T-helper 17 cell (primary cell): Measurements from ENCODE around the gene NBPF3. TPM values are rescaled to one million over a fixed set of nuclear protein-coding genes. Genes with fewer than 3 reads are reported as not detected.
"Not testable (repeated sequence)": the region's sequence is repeated elsewhere in the genome, so short reads cannot be mapped to it uniquely, and the experiment has no call there.

Source experiments
- ATAC-seq: fragments of 150-1000 bp; cut with Tn5 transposase; 2 replicates; pipeline ENCODE4 v1.10.0; 2021; ENCODE audit warnings: mild to moderate bottlenecking, moderate library complexity
- DNase-seq, 3 donors: peaks; one replicate each; pipeline versions ENCODE4 v3.0.0 to v3.0.0-alpha.2; 2020 to 2021
- H3K9me3 ChIP-seq: one replicate; pipeline ENCODE4 v1.7.0; 2013; ENCODE audit warnings: low read length, mild to moderate bottlenecking; ENCODE audit not compliant: control insufficient read depth, poor library complexity, severe bottlenecking
- H3K27ac Mint-ChIP-seq: one replicate; pipeline ENCODE4 v1.8.0; 2022; ENCODE audit warnings: mild to moderate bottlenecking, moderate library complexity, mixed read lengths
- H3K27me3 Mint-ChIP-seq: one replicate; pipeline ENCODE4 v1.8.0; 2022; ENCODE audit warnings: mixed read lengths
- H3K36me3 Mint-ChIP-seq: one replicate; pipeline ENCODE4 v1.8.0; 2022; ENCODE audit warnings: low read depth, mixed read lengths
- H3K4me1 Mint-ChIP-seq: one replicate; pipeline ENCODE4 v1.8.0; 2022; ENCODE audit warnings: mild to moderate bottlenecking, mixed read lengths
- H3K4me3 Mint-ChIP-seq: one replicate; pipeline ENCODE4 v1.8.0; 2022; ENCODE audit warnings: mild to moderate bottlenecking, moderate library complexity, mixed read lengths
- total RNA-seq, 4 donors: library from RNA in 2 of 4; stranded (reverse) in 2 of 4; gene quantifications; one replicate each; pipeline ENCODE4 v1.2.3 and lab custom pipeline; 2022 to 2026

Gene NBPF3
- total RNA-seq, 2 donors from 2014 or later = 11.4 to 15.6 TPM

GRCh38 chr1:21451212-21451611, 11.3 kb downstream of the NBPF3 start:
- DNase-seq = no peak
- peak overlapping the region; percentile 3 for H3K27ac Mint-ChIP-seq

DNA sequence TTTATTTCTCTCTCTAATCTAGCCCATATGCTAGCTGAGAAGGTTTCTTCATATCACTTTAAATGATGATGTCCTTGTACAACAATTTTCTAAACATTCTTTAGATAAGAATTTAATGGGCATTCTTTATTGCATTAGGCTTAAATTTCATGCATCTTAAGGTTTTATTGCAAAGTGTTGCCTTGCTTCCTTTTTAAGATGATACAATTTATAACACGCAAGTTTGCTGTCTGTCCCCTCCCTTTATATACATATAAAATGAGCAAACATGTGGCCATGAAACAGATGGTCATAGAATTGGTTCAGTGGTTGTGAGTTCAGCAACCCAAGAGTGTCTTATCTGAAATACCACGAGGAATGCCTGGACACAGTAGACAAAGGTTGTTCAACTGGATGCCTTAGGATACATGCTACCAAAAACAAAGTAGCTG, 12.1 kb downstream of the NBPF3 start:
- no peaks in the 10 kb centered on the region for H3K9me3 ChIP-seq
- Mint-ChIP-seq H3K27ac (no peak overlapping the region), H3K4me1 (peaks cover 26% of the 10 kb centered on the region), H3K27me3 (no peaks in the 10 kb centered on the region), H3K4me3 (no peak overlapping the region), H3K36me3 (peaks cover 8% of the 10 kb centered on the region)
- DNase-seq (no peak), ATAC-seq (no peak)

More at GRCh38 chr1:21451212-21451611, 11.3 kb downstream of the NBPF3 start:
- peaks cover 11% of the 10 kb centered on the region for H3K36me3 Mint-ChIP-seq
- no peak for ATAC-seq
- H3K4me1 Mint-ChIP-seq = peaks cover 31% of the 10 kb centered on the region
- H3K27me3 Mint-ChIP-seq = no peaks in the 10 kb centered on the region
- H3K9me3 ChIP-seq = no peaks in the 10 kb centered on the region
- H3K4me3 Mint-ChIP-seq = no peak overlapping the region

DNA sequence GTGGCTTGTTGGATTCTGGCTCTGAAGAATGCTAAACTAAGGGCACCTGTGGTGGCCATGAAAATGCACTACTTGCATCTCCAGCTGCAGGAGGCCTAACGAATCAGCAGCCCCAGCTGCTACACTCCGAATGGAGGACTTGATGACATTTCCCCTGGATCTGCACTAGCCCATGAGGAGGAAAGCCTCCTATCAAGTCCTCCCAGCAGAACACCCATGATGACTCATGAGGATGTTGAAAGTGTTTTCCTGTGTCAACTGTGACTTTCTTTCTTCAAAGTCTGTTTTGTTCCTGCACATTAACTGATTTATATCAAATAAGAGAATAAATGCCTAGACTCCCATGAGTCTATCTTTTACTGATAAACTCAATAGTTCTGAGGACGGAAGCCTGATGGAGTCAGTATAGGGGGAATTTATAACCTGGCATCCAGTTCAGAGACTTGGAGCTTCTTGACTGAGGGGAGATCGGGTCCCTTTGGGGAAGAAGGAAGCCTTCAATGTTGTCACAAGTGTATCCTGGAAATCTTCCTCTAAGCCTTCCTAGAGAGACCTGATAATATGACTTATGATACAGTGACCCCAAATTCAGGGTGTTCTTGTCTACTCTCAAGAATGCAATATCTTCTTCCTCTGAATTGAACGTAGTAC, 14.2 kb downstream of the NBPF3 start:
- H3K27ac Mint-ChIP-seq = peak overlapping the region; percentile 45
- H3K4me1 Mint-ChIP-seq = peaks cover 20% of the 10 kb centered on the region

GRCh38 chr1:21454904-21455303, 15.0 kb downstream of the NBPF3 start:
- H3K36me3 Mint-ChIP-seq, H3K9me3 ChIP-seq, H3K27me3 Mint-ChIP-seq, H3K4me3 Mint-ChIP-seq, H3K27ac Mint-ChIP-seq, DNase-seq, ATAC-seq: not testable (repeated sequence)
- peaks cover 17% of the 10 kb centered on the region for H3K4me1 Mint-ChIP-seq

More for the DNA sequence above, 14.2 kb downstream of the NBPF3 start:
- not testable (repeated sequence) for H3K36me3 Mint-ChIP-seq, H3K9me3 ChIP-seq, ATAC-seq, DNase-seq, H3K27me3 Mint-ChIP-seq, H3K4me3 Mint-ChIP-seq

- no peak overlapping the region for H3K27ac Mint-ChIP-seq
- DNase-seq = no peak
- no peak for ATAC-seq
- peaks cover 8% of the 10 kb centered on the region for H3K36me3 Mint-ChIP-seq
- no peak overlapping the region for H3K4me3 Mint-ChIP-seq
- no peaks in the 10 kb centered on the region for H3K9me3 ChIP-seq
- no peaks in the 10 kb centered on the region for H3K27me3 Mint-ChIP-seq
- peaks cover 10% of the 10 kb centered on the region for H3K4me1 Mint-ChIP-seq
Measured at GRCh38 chr1:21457654-21458053, 17.7 kb downstream of the NBPF3 start.

GRCh38 chr1:21465127-21465526, 25.2 kb downstream of the NBPF3 start:
- ATAC-seq, H3K4me3 Mint-ChIP-seq, H3K4me1 Mint-ChIP-seq: not testable (repeated sequence)

GRCh38 chr1:21467946-21468345, 28.0 kb downstream of the NBPF3 start:
- H3K9me3 ChIP-seq, H3K27ac Mint-ChIP-seq, H3K27me3 Mint-ChIP-seq, H3K4me1 Mint-ChIP-seq, H3K36me3 Mint-ChIP-seq, DNase-seq, ATAC-seq, H3K4me3 Mint-ChIP-seq: not testable (repeated sequence)

More at GRCh38 chr1:21465127-21465526, 25.2 kb downstream of the NBPF3 start:
- not testable (repeated sequence) for H3K27me3 Mint-ChIP-seq, H3K36me3 Mint-ChIP-seq, DNase-seq, H3K9me3 ChIP-seq, H3K27ac Mint-ChIP-seq

GRCh38 chr1:21468599-21468998, 28.7 kb downstream of the NBPF3 start:
- ATAC-seq (no peak), DNase-seq (no peak)
- Mint-ChIP-seq H3K27me3 (no peaks in the 10 kb centered on the region), H3K27ac (no peak overlapping the region), H3K4me3 (no peak overlapping the region), H3K36me3 (peaks cover 5% of the 10 kb centered on the region), H3K4me1 (no peaks in the 10 kb centered on the region)
- no peaks in the 10 kb centered on the region for H3K9me3 ChIP-seq

- H3K9me3 ChIP-seq = no peaks in the 10 kb centered on the region
- ATAC-seq = no peak
- no peak overlapping the region for H3K4me3 Mint-ChIP-seq
- peaks cover 6% of the 10 kb centered on the region for H3K36me3 Mint-ChIP-seq
- H3K27ac Mint-ChIP-seq = no peak overlapping the region
- H3K4me1 Mint-ChIP-seq = no peaks in the 10 kb centered on the region
- no peaks in the 10 kb centered on the region for H3K27me3 Mint-ChIP-seq
- no peak for DNase-seq
Measured at GRCh38 chr1:21469581-21469980, 29.6 kb downstream of the NBPF3 start.

DNA sequence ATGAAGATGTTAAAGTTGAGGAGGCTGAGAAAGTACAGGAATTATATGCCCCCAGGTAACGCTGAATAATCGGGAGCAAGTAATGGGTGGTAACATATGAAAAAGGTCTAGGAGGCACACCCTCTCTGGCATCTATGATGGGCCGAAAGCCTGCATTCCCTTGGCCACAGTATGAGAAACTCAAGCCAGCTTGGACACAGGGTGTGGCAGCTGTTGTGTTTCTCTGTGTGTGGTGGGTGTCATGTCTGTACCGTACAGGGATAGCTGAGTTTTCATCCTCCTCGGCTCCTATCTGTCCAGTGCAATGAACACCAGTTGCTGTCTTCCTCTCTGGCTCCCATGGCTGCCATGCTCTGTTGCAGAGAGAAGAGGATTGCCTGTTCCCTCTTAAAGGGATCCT, 32.9 kb downstream of the NBPF3 start:
- no peak for DNase-seq
- Mint-ChIP-seq H3K27me3 (no peaks in the 10 kb centered on the region), H3K27ac (no peak overlapping the region), H3K4me1 (peaks cover 7% of the 10 kb centered on the region), H3K36me3 (peaks cover 13% of the 10 kb centered on the region), H3K4me3 (no peak overlapping the region)
- H3K9me3 ChIP-seq = no peaks in the 10 kb centered on the region
- no peak for ATAC-seq

DNA sequence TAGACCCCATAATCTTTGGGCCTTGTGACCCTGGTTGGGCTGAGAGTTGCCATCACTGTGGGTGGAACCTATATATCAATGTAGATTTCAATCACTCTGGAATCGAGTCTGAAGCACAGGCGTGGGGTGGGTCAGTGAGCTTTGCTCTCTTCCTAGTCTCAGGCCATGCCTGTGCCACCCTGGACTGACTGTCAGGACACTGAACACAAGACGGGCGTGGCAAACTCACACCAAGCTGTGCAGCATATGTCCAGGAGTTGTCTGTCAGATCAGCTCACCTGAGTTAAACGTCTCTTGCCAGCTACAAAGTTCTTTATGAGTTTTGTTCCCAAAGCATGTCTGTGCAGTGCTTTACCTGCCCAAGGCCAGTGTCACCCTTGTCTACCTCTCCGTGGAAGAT, 38.4 kb downstream of the NBPF3 start:
- H3K4me3 Mint-ChIP-seq = no peak overlapping the region
- H3K36me3 Mint-ChIP-seq = peaks cover 22% of the 10 kb centered on the region
- no peaks in the 10 kb centered on the region for H3K27me3 Mint-ChIP-seq
- H3K4me1 Mint-ChIP-seq = peaks cover 7% of the 10 kb centered on the region
- ATAC-seq = no peak
- DNase-seq = no peak
- no peaks in the 10 kb centered on the region for H3K9me3 ChIP-seq
- no peak overlapping the region for H3K27ac Mint-ChIP-seq

DNA sequence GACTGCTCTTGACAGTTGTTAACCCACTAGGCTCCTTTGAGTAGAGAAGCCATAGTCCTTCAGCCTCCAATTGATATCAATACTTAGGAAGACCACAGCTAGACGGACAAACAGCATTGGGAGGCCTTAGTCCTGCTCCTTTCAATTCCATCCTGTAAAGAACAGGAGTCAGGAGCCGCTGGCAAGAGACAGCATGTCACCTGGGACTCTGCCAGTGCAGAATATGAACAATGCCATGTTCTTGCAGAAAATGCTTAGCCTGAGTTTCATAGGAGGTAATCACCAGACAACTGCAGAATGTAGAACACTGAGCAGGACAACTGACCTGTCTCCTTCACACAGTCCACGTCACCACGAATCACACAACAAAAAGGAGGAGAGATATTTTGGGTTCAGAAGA, 43.9 kb downstream of the NBPF3 start:
- not testable (repeated sequence) for H3K27me3 Mint-ChIP-seq, H3K36me3 Mint-ChIP-seq, H3K9me3 ChIP-seq, ATAC-seq, H3K4me1 Mint-ChIP-seq, DNase-seq, H3K4me3 Mint-ChIP-seq, H3K27ac Mint-ChIP-seq

DNA sequence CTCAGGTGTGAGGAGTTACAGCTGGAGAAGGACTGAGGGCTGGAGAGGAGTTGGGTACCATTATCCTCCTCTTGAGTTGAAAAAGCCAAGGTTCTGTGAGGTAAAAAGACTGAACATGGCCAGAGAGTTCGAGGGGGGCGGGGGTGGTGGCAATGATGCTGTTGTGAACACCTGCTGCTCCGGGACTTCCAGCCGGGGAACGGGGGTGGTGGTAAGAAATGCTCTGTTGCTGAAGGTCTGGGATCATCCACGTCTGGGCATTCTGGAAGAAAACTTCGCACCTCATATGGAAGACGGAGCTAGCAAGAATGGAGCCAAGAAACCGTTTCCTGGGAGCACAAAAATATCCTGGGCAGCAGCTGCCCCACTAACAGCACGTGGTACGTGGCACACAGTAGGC, 49.2 kb downstream of the NBPF3 start:
- DNase-seq (no peak), ATAC-seq (no peak)
- H3K27ac Mint-ChIP-seq = no peak overlapping the region
- no peaks in the 10 kb centered on the region for H3K9me3 ChIP-seq
- H3K4me1 Mint-ChIP-seq = peaks cover 11% of the 10 kb centered on the region
- H3K36me3 Mint-ChIP-seq = no peaks in the 10 kb centered on the region
- H3K4me3 Mint-ChIP-seq = no peak overlapping the region
- H3K27me3 Mint-ChIP-seq = peaks cover 4% of the 10 kb centered on the region

- H3K27ac Mint-ChIP-seq = no peak overlapping the region
- DNase-seq = no peak
- H3K36me3 Mint-ChIP-seq = no peaks in the 10 kb centered on the region
- no peaks in the 10 kb centered on the region for H3K9me3 ChIP-seq
- no peak overlapping the region for H3K4me3 Mint-ChIP-seq
- ATAC-seq = peak; percentile 45
- peaks cover 11% of the 10 kb centered on the region for H3K4me1 Mint-ChIP-seq
- H3K27me3 Mint-ChIP-seq = peaks cover 10% of the 10 kb centered on the region
Measured at GRCh38 chr1:21490774-21491487, 51.0 kb downstream of the NBPF3 start.
